ENCODE measurements around the gene NPAS3.

NPAS3 gene

DNA sequence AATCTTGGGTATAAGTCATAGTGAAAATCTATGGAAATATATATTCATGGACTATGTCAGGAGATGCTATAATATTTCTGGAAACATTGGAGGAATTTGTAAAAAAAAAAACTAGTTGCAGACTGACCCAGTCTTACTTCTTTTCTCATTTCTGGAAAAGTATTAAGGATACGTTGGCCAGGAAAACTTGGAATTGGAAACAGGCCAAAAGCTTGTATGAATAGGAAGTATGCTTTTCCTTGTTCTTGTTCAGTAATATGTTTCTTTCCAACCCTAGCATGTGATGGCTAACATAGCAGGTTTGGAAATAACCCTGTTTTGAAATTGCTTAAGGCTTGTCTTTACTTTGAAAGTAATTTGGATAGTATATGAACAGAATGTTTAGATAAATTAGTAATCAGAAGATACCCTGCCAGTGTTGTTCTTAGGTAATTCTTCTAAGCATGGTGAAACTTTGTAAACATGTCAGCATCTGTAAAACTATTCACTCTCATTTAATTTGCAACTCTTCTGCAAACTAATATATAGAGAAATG is 316.2 kb downstream of the NPAS3 start:
- DNase-seq (ENCODE audit: low read depth in 2 of 2) = no peak

- DNase-seq (ENCODE audit: low read depth in 2 of 2) = no peak
Measured at GRCh38 chr14:33257796-33258195, 319.1 kb downstream of the NPAS3 start.

DNA sequence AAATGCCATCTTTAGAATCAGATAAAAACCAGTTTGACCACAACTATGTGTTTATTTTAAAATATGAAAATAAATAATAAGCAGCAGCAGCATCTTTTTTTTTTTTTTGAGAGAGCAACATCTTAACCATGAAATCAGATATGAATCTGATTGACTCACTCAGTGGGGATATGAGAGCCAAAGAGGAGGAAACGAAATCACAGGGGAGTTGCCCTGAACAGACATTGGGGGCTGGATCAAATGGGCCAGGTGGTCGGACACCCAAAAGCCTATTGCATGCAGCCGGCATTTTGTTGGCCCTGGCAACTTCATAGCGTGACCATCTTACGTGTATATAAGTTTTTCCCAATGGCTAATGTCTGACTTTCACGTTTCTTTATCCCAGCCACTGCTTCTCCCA is 321.1 kb downstream of the NPAS3 start:
- DNase-seq (ENCODE audit: low read depth in 2 of 2) = no peak

DNA sequence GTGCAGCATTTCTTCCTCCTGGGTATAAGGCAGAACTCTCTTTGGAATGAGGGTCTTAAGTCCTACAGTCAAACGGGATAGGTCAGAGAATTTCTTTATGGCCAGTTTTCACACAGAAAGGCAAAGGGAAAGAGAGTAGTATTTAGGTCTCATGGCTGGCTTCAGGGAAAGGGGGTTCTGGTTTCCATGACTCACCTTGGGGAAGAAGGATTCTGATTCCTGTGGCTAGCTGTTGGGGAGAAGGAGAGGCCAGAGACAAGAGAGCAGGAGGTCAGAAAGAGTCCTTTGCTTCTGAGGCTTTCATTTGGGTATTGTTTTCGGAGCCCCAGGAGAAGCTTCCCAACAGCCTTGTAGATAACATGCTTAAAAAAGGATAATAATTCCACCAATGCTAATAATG is 332.5 kb downstream of the NPAS3 start:
- DNase-seq (ENCODE audit: low read depth in 2 of 2) = no peak

GRCh38 chr14:33271891-33272290 is 333.2 kb downstream of the NPAS3 start:
- no peak for DNase-seq (ENCODE audit: low read depth in 2 of 2)

DNA sequence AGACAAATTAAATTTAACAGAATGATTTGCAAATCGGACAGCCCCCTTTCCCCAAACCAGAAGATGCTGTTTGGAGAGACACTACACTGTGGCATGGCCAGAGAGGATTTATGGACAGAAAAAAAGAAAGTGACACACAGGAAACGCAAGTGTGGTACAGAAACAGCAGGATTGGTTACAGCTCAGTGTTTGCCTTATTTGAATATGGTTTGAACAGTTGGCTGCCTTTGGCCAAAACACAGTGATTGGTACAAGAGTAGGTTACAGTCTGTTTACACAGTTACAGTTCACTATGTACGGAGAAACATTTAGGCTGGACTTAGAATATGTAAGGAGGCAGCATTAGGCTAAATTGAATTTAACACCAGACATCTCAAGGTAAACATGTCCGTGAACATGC is 335.3 kb downstream of the NPAS3 start:
- DNase-seq (ENCODE audit: low read depth in 2 of 2) = no peak

DNA sequence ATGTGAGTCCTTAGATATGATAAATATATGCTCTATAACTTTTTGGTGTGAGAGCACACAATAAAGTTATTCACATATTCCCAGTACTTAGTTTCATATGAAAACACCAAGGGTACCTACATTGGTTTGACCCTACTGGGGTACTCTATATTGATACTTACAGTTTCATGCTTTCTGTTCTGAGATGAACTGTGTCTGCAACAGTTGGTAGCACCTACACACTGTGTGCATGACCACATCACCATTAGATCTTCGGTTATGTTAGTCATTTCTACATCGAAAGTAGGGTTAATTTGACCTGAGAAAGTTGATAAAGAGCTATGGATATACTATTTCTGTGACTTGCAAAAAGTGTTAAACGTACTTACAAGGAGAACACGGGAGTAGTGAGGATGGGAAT is 337.2 kb downstream of the NPAS3 start:
- DNase-seq (ENCODE audit: low read depth in 2 of 2) = no peak

GRCh38 chr14:33279865-33280264 is 341.2 kb downstream of the NPAS3 start:
- no peak for DNase-seq (ENCODE audit: low read depth in 2 of 2)

GRCh38 chr14:33280646-33281045 is 342.0 kb downstream of the NPAS3 start:
- DNase-seq (ENCODE audit: low read depth in 2 of 2) = no peak

DNA sequence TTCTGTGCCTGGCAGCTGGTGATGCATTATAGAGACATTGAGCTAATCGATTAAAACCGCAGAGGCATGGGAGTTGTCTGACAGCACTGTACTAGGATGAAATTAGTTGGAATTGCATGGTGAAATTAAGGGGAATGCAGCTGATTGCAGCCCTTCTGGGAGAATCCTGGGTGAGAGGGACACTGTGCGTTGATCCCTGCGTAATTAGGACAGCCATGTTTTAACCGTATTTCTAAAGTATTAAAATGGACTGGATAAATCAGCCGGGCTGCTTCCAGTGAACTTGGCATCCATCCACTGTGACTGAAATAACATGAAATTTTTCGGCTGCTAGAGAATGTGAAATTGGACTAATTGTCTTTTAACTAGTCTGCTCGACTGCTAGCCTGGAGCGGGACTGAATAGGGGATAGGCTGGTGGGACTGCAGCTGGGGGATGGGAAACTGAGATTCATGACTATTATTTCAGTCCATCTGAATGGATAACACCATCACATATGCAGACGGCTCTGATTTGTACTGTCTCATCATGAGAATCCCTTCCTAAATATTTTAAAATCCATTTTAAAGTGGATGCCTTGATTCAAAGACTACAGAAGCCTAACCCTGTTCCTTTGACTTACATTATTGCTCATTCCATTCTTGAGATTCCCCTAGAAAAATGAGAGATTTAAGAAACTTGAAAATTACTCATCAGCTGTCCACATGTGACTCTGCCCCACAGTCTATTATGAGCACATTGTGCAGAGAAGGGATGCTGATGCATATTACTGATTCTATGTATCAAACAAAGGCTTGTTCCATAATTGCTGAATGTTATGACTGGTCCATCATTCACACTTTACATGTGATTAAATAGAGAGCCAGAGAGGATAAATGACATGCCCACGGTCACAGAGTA is 343.9 kb downstream of the NPAS3 start:
- DNase-seq (ENCODE audit: low read depth in 2 of 2) = no peak

DNA sequence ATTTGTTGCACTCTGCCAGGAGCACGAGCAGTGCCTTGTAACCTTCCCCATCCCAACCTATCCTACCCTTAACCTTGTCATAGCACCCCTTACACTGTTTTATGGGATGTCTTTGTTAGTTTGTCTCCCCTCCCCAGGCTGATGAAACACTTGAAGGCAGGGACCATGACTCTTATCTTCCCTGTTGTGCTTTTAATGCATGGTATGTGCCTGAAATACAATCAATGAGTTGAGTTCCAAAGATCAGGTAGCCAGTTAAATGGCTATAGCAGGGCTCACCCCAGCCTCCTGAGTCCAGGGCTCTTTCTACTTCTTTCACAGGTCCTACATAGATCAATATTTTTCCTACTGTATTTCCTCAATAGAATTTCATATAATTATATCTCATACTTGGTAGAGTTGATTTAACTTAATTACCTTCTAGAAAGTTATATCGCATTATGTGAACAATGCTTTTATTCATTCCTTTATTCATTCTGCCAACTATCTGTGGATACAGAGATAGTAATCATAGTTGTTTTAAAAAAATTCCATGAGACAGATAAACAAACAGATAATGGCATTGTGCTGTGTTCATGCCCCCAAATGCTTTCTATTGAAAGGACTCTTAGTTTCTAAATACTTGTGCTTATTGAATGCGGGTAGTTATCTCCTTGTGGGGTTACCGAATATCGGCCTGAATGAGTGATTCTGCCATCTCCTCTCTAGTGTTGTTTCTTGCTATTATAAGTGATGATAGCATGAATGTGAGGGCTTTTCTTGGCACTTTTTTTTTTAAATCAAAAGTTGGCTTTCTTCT is 347.4 kb downstream of the NPAS3 start:
- DNase-seq (ENCODE audit: low read depth in 2 of 2) = no peak

- no peak for DNase-seq (ENCODE audit: low read depth in 2 of 2)
Measured at GRCh38 chr14:33287189-33287588, 348.5 kb downstream of the NPAS3 start.

GRCh38 chr14:33290641-33291040 is 352.0 kb downstream of the NPAS3 start:
- no peak for DNase-seq (ENCODE audit: low read depth in 2 of 2)

GRCh38 chr14:33291529-33292104 is 352.9 kb downstream of the NPAS3 start:
- no peak for DNase-seq (ENCODE audit: low read depth in 2 of 2)

DNA sequence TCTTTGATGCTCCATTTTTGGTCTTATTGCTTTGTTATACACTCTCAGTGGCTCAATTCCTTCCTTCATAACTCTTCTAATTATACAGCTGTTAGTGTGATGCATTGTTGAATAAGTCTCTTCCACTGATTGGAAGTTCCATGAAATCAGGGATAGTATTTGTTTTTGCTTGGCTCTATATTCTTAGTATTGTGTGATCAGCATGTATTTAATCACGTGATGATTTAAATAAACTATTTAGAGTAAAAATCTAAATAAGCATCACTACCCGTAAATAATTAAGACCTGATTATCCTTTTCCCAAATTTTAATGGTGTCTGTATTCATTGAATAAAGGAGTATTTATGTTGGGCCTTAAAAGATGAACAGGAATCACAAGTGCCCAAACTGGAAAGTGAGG is 355.7 kb downstream of the NPAS3 start:
- no peak for DNase-seq (ENCODE audit: low read depth in 2 of 2)

DNA sequence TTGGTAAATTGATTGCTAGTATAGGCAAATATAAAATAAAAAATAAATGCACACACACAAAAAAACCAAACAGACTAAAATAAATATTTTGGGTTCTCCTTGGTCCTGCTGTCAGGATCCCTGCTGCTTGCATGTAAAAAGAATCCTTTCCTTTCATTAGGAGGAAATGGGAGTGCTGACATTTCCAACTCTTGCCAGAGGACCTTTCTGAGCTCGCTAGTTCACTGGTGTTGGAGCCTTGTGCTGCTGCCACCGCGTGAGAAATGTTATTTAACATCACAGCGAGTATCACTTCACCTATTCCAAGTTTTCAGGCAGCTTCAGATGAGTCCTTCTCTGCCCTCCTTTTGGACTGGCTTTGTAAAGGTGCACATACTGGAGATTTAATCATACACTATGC is 358.9 kb downstream of the NPAS3 start:
- no peak for DNase-seq (ENCODE audit: low read depth in 2 of 2)

DNA sequence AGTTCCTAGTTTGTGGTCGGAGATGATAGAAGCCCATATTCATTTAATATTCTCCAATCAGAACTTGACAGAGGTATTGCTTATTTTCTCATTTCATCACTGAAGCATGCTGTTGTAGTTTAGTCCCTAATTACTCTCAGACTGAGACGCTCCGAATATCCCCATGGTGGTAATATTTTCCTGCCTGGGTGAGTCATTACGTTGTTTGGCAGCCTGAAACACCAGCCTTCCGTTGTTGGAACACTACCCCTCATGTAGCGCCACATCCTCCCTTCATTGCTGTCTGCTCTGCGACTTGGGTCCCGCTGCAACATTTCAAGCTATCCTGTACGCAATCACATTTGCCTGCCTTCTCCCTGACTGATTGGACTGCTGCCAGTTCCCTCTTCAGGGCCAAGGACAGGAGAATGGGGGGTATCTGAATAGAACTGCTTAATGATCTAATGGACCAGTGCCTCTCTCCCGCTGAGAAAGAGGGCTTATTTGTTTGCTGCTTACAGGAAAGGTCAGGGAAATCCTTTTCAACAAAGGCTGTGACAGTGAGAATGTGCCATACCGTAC is 369.1 kb downstream of the NPAS3 start:
- DNase-seq (ENCODE audit: low read depth in 2 of 2) = no peak

DNA sequence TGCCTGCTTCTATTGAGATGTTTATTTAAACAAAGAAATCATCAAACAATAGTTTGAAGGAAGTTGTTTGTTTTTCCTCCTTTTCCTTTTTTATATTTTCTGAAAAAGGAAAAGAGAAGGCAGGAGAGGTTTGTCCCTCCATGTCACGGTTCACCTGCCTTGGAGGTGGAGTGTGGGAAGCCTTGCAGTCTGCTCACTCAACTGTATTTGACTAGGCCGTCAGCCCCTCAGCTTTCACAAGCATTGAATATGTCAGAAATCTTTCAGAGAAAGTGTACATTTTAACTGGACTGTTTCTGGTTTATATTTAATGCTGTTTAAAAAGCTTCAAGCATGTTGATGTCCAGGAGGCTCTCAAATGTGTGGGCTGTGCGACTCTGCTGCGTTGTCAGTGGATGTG is 370.4 kb downstream of the NPAS3 start:
- DNase-seq (ENCODE audit: low read depth in 2 of 2) = no peak

- DNase-seq (ENCODE audit: low read depth in 2 of 2) = no peak
Measured at GRCh38 chr14:33315217-33315616, 376.5 kb downstream of the NPAS3 start.

GRCh38 chr14:33315721-33316120 is 377.0 kb downstream of the NPAS3 start:
- DNase-seq (ENCODE audit: low read depth in 2 of 2) = no peak

- no peak for DNase-seq (ENCODE audit: low read depth in 2 of 2)
Measured at GRCh38 chr14:33317675-33318074, 379.0 kb downstream of the NPAS3 start.

DNA sequence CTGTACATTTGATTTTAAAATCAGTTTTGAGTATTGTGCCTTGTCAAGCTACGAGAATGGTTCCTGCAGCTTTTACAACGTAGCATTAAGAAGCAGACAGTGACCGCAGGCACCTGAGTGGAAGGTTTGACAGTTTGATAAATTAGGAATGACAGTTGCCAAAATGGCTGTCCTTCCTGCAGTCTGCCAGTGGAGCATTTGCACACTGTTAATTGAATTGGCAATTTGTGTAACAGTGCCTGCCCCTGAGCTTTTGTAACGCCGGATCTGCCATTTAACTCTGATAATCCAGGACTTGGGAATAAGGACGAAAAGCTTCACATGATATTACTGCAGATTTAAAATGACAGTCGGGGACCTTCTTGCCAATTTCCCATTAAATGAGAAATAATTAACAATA is 385.3 kb downstream of the NPAS3 start:
- DNase-seq (ENCODE audit: low read depth in 2 of 2) = no peak
